ENCODE data around the gene ARFRP1.

DNA sequence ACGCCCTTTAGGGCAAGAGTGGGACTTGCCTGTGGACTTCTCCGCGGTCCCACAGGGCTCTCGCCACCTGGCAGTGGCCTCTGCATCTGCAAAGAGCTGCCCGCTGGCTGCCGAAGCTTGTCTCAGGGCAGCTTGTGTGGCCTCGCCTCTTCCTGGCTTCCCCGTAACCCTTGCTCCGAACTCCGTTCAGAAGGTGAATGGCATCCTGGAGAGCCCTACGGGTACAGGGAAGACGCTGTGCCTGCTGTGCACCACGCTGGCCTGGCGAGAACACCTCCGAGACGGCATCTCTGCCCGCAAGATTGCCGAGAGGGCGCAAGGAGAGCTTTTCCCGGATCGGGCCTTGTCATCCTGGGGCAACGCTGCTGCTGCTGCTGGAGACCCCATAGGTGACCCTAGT, 46.7 kb downstream of the ARFRP1 start:
- TF ChIP-seq CTCF (IDR thresholded peaks at IDR 0.05) (no peak), POLR2AphosphoS5 (IDR thresholded peaks at IDR 0.05) (no peak), EP300 (IDR thresholded peaks at IDR 0.05; ENCODE audit: low read depth) (no peak), POLR2A (IDR thresholded peaks at IDR 0.05) (no peak)

Measured in transverse colon (tissue), 4 donors.